ENCODE data around the gene DRC3. TPM values are rescaled to one million over a fixed set of nuclear protein-coding genes. Genes with fewer than 3 reads are reported as not detected.

Gene DRC3
- total and polyA plus RNA-seq, 2 donors (not counting 3 experiments of a cell fraction or from before 2014, with no cell fraction given) = 1.6 to 2.9 TPM

DNA sequence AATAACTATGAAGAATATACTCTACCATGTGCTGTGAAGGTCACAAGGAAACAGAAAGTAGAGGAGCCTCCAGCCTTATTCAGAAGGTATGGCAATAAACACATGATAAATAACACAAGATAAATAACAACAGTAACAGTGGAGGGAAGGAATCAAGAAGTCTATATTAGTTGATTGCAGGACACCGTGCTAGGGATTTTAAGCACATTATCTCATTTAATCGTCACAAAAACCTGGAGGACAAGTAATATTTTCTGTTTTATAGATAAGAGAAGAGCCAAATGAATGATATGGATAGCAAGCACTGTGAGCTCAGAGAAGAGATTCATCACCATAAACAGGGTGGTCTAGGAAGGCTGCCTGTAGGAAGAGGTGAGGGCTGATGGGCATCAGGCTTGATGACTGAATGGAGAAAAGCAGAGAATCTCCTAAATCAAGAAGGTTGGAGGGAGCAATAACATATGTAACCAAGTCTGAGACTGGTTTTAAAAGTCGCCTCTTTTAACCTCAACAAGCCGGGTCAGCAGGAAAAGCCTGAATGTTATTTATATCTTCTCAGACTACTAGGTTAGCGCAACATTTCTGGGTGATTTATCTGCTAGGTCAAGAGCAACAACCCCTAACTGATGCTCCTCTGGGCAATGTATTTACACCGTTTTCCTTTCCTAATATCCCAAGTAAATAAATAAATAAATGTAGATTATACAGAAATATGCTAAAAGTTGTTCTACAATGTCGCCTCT is 8.8 kb upstream of the DRC3 start:
- H3K9ac ChIP-seq (replicated peaks; ENCODE audit: extremely low read depth, insufficient read depth, low read length) = no peak overlapping the region
- no peaks in the 10 kb centered on the region for H3K9me3 ChIP-seq (replicated peaks; ENCODE audit: control insufficient read depth, insufficient read depth, low read length)
- H3K4me2 ChIP-seq (ENCODE audit: insufficient read depth, low read length) = no peak overlapping the region
- ChIA-PET CTCF (no interaction called here), POLR2A (no interaction called here)
- DNase-seq (ENCODE audit: low read depth, low spot score) (no peak), FAIRE-seq (no peak)
- no TSS peak for BruUV-seq (replicated peaks)
- no peak overlapping the region for H2AFZ ChIP-seq (ENCODE audit: low read depth, low read length)
- intact Hi-C loops (cut with micrococcal nuclease) (no loop called here), dilution Hi-C loops (cut with MboI; ENCODE audit: extremely low pct_ligation_motif_present, low sequenced_read_pairs) (no loop called here)
- H3K4me1 ChIP-seq (ENCODE audit: control insufficient read depth, extremely low read depth, insufficient read depth, low read length) = peaks cover 10% of the 10 kb centered on the region
- H3K27ac ChIP-seq (ENCODE audit: insufficient read depth, low read depth, low read length) = no peak overlapping the region
- no peaks in the 10 kb centered on the region for H3K27me3 ChIP-seq (ENCODE audit: control insufficient read depth in 2 of 2, insufficient read depth in 2 of 2, low read length in 2 of 2)
- H3K79me2 ChIP-seq (ENCODE audit: control insufficient read depth, insufficient read depth, low read length) = peaks cover 9% of the 10 kb centered on the region
- no peaks in the 10 kb centered on the region for H3K9me1 ChIP-seq (replicated peaks; ENCODE audit: control insufficient read depth, extremely low read depth, insufficient read depth, low read length)
- H3K4me3 ChIP-seq (replicated peaks in 1 of 3; ENCODE audit: insufficient read depth in 1 of 3, low read depth in 1 of 3, low read length in 3 of 3) = no peak overlapping the region
- no peaks in the 10 kb centered on the region for H3K36me3 ChIP-seq (ENCODE audit: control insufficient read depth in 2 of 2, extremely low read depth in 1 of 2, insufficient read depth in 2 of 2, low read length in 2 of 2)
- H4K20me1 ChIP-seq (replicated peaks; ENCODE audit: control insufficient read depth, extremely low read depth, insufficient read depth, low read length) = peaks cover 3% of the 10 kb centered on the region
- TF ChIP-seq POLR2AphosphoS5 (IDR thresholded peaks at IDR 0.05; ENCODE audit: insufficient read depth, low read depth, low read length) = no peak
- TF ChIP-seq, protein P1, sequence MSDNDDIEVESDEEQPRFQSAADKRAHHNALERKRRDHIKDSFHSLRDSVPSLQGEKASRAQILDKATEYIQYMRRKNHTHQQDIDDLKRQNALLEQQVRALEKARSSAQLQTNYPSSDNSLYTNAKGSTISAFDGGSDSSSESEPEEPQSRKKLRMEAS (IDR thresholded peaks at IDR 0.05; ENCODE audit: insufficient read depth, insufficient read length) = no peak
- no peak for TF ChIP-seq FOS (IDR thresholded peaks at IDR 0.05; ENCODE audit: borderline replicate concordance, insufficient read depth, low read length)
- TF ChIP-seq GATA2 (IDR thresholded peaks at IDR 0.05; ENCODE audit: insufficient read depth, insufficient read length, low read depth, low read length) = no peak
- TF ChIP-seq MYC (IDR thresholded peaks at IDR 0.05; ENCODE audit: low read depth, low read length) = no peak
- TF ChIP-seq EZH2 (IDR thresholded peaks at IDR 0.05; ENCODE audit: borderline replicate concordance, low read depth, low read length, severe bottlenecking) = no peak
- TF ChIP-seq POLR2A (IDR thresholded peaks at IDR 0.05; ENCODE audit: low read depth, low read length) = no peak
- TF ChIP-seq JUN (IDR thresholded peaks at IDR 0.05; ENCODE audit: borderline replicate concordance, insufficient read depth, insufficient read length, low read depth) = no peak
- TF ChIP-seq, protein P2, sequence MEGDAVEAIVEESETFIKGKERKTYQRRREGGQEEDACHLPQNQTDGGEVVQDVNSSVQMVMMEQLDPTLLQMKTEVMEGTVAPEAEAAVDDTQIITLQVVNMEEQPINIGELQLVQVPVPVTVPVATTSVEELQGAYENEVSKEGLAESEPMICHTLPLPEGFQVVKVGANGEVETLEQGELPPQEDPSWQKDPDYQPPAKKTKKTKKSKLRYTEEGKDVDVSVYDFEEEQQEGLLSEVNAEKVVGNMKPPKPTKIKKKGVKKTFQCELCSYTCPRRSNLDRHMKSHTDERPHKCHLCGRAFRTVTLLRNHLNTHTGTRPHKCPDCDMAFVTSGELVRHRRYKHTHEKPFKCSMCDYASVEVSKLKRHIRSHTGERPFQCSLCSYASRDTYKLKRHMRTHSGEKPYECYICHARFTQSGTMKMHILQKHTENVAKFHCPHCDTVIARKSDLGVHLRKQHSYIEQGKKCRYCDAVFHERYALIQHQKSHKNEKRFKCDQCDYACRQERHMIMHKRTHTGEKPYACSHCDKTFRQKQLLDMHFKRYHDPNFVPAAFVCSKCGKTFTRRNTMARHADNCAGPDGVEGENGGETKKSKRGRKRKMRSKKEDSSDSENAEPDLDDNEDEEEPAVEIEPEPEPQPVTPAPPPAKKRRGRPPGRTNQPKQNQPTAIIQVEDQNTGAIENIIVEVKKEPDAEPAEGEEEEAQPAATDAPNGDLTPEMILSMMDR (IDR thresholded peaks at IDR 0.05; ENCODE audit: extremely low read depth in 1 of 2, insufficient read depth in 1 of 2, low read depth in 1 of 2, low read length in 2 of 2) = no peak
